H1 (cell line): ENCODE measurements around the gene PAQR7. TPM values are rescaled to one million over a fixed set of nuclear protein-coding genes. Genes with fewer than 3 reads are reported as not detected.

Source experiments
- CTCF ChIA-PET: fragments of 300-600 bp; sonication (Branson Sonifier 250); formaldehyde crosslinking; loops from one replicate; lab custom pipeline; 2021; ENCODE audit not compliant: partially characterized antibody; lab: Charles Lee
- POLR2A ChIA-PET: fragments of 300-600 bp; sonication (Branson Sonifier 250); formaldehyde crosslinking; loops from one replicate; lab custom pipeline; 2021; ENCODE audit warnings: inconsistent platforms; ENCODE audit not compliant: partially characterized antibody; lab: Charles Lee
- DNase-seq, 2 experiments: peaks; one replicate each; pipeline versions ENCODE4 v3.0.0 to v3.0.0-alpha.2; 2010 to 2022; ENCODE audit warnings: low spot score in 2 of 2, low read depth in 1 of 2, mixed read lengths in 1 of 2
- FAIRE-seq: peaks from 2 replicates; lab custom pipeline; 2011; peaks lifted over from hg19 to GRCh38; lab: Jason Lieb, UNC
- H2AFZ ChIP-seq: 2 replicates; pipeline ENCODE4 v1.8.1; 2012; ENCODE audit warnings: low read length, inconsistent platforms
- H2AK5ac ChIP-seq: 2 replicates; pipeline ENCODE4 v1.6.1; 2013; ENCODE audit warnings: low read depth, low read length
- H2BK120ac ChIP-seq: replicated peaks from 2 replicates; pipeline ENCODE3; 2013; ENCODE audit warnings: low read depth, low read length, inconsistent platforms
- H2BK12ac ChIP-seq: 2 replicates; pipeline ENCODE4 v1.6.1; 2013; ENCODE audit warnings: low read depth, low read length
- H2BK15ac ChIP-seq: 2 replicates; pipeline ENCODE4 v1.6.1; 2013; ENCODE audit warnings: low read length
- H2BK20ac ChIP-seq: 2 replicates; pipeline ENCODE4 v1.6.1; 2013; ENCODE audit warnings: low read length
- H2BK5ac ChIP-seq: 2 replicates; pipeline ENCODE4 v1.6.1; 2013; ENCODE audit warnings: low read depth, low read length
- H3K14ac ChIP-seq: 2 replicates; pipeline ENCODE4 v1.6.1; 2013; ENCODE audit warnings: inconsistent platforms; ENCODE audit not compliant: insufficient read length
- H3K18ac ChIP-seq: 2 replicates; pipeline ENCODE4 v1.6.1; 2013; ENCODE audit warnings: low read length; ENCODE audit errors: extremely low read depth
- H3K23ac ChIP-seq: 2 replicates; pipeline ENCODE4 v1.6.1; 2013; ENCODE audit warnings: inconsistent platforms; ENCODE audit not compliant: insufficient read length
- H3K23me2 ChIP-seq: 2 replicates; pipeline ENCODE4 v1.6.1; 2013; ENCODE audit warnings: low read depth, low read length
- H3K27ac ChIP-seq: 2 replicates; pipeline ENCODE4 v1.6.1; 2011; ENCODE audit warnings: low read depth, low read length, inconsistent platforms
- H3K27me3 ChIP-seq, 4 experiments: replicated peaks in 1 of 4; 1 replicate in 1 of 4; 2 replicates in 3 of 4; pipeline versions ENCODE4 v1.6.1 to v1.8.1; 2011 to 2013; ENCODE audit warnings: low read length in 3 of 4, mild to moderate bottlenecking in 3 of 4, inconsistent platforms in 2 of 4, mixed read lengths in 2 of 4, moderate library complexity in 1 of 4; ENCODE audit not compliant: control insufficient read depth in 3 of 4, insufficient read depth in 3 of 4; ENCODE audit errors: extremely low read depth in 1 of 4
- H3K36me3 ChIP-seq, 4 experiments: 2 replicates each; pipeline versions ENCODE4 v1.6.1 to v1.8.1; 2011 to 2013; ENCODE audit warnings: mild to moderate bottlenecking in 4 of 4, low read length in 3 of 4, moderate library complexity in 2 of 4, control low read depth in 1 of 4, inconsistent platforms in 1 of 4; ENCODE audit not compliant: insufficient read depth in 4 of 4, control insufficient read depth in 2 of 4
- H3K4ac ChIP-seq: replicated peaks from 2 replicates; pipeline ENCODE3; 2013; ENCODE audit warnings: low read length, low read depth, mixed read lengths, inconsistent platforms; ENCODE audit not compliant: insufficient read length
- H3K4me1 ChIP-seq, 4 experiments: replicated peaks in 1 of 4; 1 replicate in 1 of 4; 2 replicates in 3 of 4; pipeline versions ENCODE4 v1.6.1 to v1.8.1; 2011 to 2013; ENCODE audit warnings: low read length in 3 of 4, inconsistent platforms in 2 of 4, mixed read lengths in 1 of 4; ENCODE audit not compliant: insufficient read depth in 4 of 4, control insufficient read depth in 3 of 4
- H3K4me2 ChIP-seq, 2 experiments: 2 replicates each; pipeline versions ENCODE4 v1.6.1 to v1.8.1; 2011 to 2013; ENCODE audit warnings: low read depth in 2 of 2, low read length in 2 of 2, control low read depth in 1 of 2, inconsistent platforms in 1 of 2, mild to moderate bottlenecking in 1 of 2; ENCODE audit not compliant: insufficient read depth in 1 of 2
- H3K4me3 ChIP-seq, 4 experiments: fragments of 200-600, 300-600 bp in 1 of 4; sonication (generic), shearing (Covaris generic), sonication (Bioruptor Twin) in 1 of 4; 2 replicates each; pipeline versions ENCODE4 v1.5.1 to v1.8.1; 2011 to 2016; ENCODE audit warnings: low read length in 4 of 4, low read depth in 3 of 4, control low read depth in 2 of 4, inconsistent platforms in 2 of 4, mild to moderate bottlenecking in 2 of 4, mixed read lengths in 1 of 4, moderate library complexity in 1 of 4; ENCODE audit not compliant: insufficient read depth in 2 of 4; ENCODE audit errors: extremely low read depth in 1 of 4
- H3K56ac ChIP-seq: replicated peaks from 2 replicates; pipeline ENCODE3; 2013; ENCODE audit warnings: low read depth, mild to moderate bottlenecking, mixed read lengths, low read length, inconsistent platforms; ENCODE audit not compliant: insufficient read length
- H3K79me1 ChIP-seq: 2 replicates; pipeline ENCODE4 v1.6.1; 2013; ENCODE audit warnings: low read depth, low read length, control low read depth
- H3K79me2 ChIP-seq, 2 experiments: 2 replicates each; pipeline versions ENCODE4 v1.6.1 to v1.8.1; 2012 to 2013; ENCODE audit warnings: low read length in 2 of 2, mild to moderate bottlenecking in 2 of 2, inconsistent platforms in 1 of 2; ENCODE audit not compliant: insufficient read depth in 2 of 2, control insufficient read depth in 1 of 2
- H3K9ac ChIP-seq, 4 experiments: replicated peaks in 1 of 4; 1 replicate in 1 of 4; 2 replicates in 3 of 4; pipeline versions ENCODE4 v1.6.1 to v1.8.1; 2011 to 2013; ENCODE audit warnings: low read depth in 3 of 4, low read length in 3 of 4, control low read depth in 2 of 4, mild to moderate bottlenecking in 2 of 4, moderate library complexity in 2 of 4, inconsistent platforms in 1 of 4; ENCODE audit errors: extremely low read depth in 1 of 4
- H3K9me3 ChIP-seq, 2 experiments: 2 replicates each; pipeline versions ENCODE4 v1.6.1 to v1.8.1; 2012 to 2013; ENCODE audit warnings: mild to moderate bottlenecking in 2 of 2, moderate library complexity in 2 of 2, control low read depth in 1 of 2, inconsistent platforms in 1 of 2, low read depth in 1 of 2, low read length in 1 of 2, mixed read lengths in 1 of 2; ENCODE audit not compliant: insufficient read depth in 2 of 2
- H4K20me1 ChIP-seq, 2 experiments: replicated peaks in 1 of 2; 2 replicates each; pipeline versions ENCODE3 to v1.8.1; 2011 to 2013; ENCODE audit warnings: inconsistent platforms in 2 of 2, low read length in 2 of 2, mild to moderate bottlenecking in 1 of 2; ENCODE audit not compliant: insufficient read depth in 2 of 2, control insufficient read depth in 1 of 2
- H4K5ac ChIP-seq: 2 replicates; pipeline ENCODE4 v1.6.1; 2013; ENCODE audit warnings: low read length, low read depth, mixed read lengths, inconsistent platforms; ENCODE audit not compliant: insufficient read length
- H4K8ac ChIP-seq: 2 replicates; pipeline ENCODE4 v1.8.0; 2013; ENCODE audit warnings: mild to moderate bottlenecking, moderate library complexity, low read length, inconsistent platforms; ENCODE audit not compliant: insufficient read depth; ENCODE audit errors: extremely low read depth
- H4K91ac ChIP-seq: replicated peaks from 2 replicates; pipeline ENCODE3; 2013; ENCODE audit warnings: low read length, mixed read lengths, inconsistent platforms; ENCODE audit not compliant: insufficient read length
- WGBS, 2 experiments: shearing (Covaris generic) in 1 of 2; methylation state at CpG; one replicate each; pipeline versions ENCODE4 v1.1.6 to v1.1.7; 2013 to 2015; ENCODE audit warnings: low lambda C conversion rate in 2 of 2, mixed read lengths in 2 of 2, inconsistent platforms in 1 of 2, low coverage in 1 of 2, missing lambda C conversion rate in 1 of 2; ENCODE audit not compliant: insufficient replicate concordance in 2 of 2, insufficient coverage in 1 of 2, insufficient read length in 1 of 2; ENCODE audit errors: extremely low coverage in 1 of 2, missing lambda C conversion rate in 1 of 2; 5-methylcytosine and 5-hydroxymethylcytosine counted together
- polyA plus RNA-seq, 7 experiments: library from polyadenylated mRNA; depleted of rRNA in 3 of 7; stranded (reverse) in 5 of 7; unstranded in 2 of 7; fragments of >200 nt in 5 of 7; fragments of 200-250 nt in 2 of 7; gene quantifications; 1 replicate in 5 of 7; 2 replicates in 1 of 7; 4 replicates in 1 of 7; pipeline versions ENCODE4 v1.2.1 to v1.2.3, GENCODE V29; 2011 to 2013; ENCODE audit warnings: missing spikeins in 2 of 7, mixed read lengths in 2 of 7
- total RNA-seq: library from RNA; stranded (reverse); fragmentation: NEBNext Ultra II Directional; extraction: Animal tissue kit (Norgen Biotek cat#: 25700); gene quantifications from 2 replicates; pipeline ENCODE4 v1.2.1, GENCODE V29; 2021

Gene PAQR7
- total and polyA plus RNA-seq, 2 of the 8 experiments (the other 6 are each of a cell fraction or from before 2014, with no cell fraction given), result 7.3 to 7.4 TPM

DNA sequence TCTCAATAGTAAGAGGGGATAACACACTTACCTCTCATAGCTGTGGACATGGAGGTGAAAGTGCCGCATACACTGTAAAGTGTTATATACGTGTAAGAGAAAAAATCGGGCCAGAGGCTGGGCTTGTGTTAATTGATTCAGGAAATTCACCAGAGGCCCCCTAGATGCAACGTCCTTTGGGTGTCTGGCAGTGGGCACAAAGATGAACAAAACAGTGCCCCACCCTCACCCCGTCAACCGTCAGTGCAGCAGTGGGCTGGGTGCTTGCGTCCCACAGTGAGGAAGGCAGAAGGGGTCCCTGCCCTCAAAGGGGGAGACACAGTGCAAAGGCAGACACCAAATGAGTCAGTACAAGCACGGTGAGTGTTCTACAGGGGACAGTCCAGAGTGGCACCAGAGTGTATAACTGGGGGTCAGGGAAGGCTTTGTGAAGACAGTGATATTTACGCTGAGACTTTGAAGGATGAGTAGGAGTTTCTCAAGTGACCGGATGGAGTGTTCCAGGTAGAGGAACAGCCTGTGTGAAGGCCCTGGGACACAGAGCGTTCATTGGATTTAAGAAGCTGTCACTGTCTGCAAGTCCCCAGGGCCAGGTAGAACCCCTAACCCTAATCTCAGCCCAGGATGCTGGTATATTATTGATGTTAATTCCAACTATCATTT is 62.3 kb downstream of the PAQR7 start:
- Histone ChIP-seq H3K14ac (no peak overlapping the region), H4K5ac (no peak overlapping the region), H3K18ac (no peak overlapping the region), H2BK5ac (no peak overlapping the region), H2BK20ac (no peak overlapping the region), H4K91ac (no peak overlapping the region), H2AK5ac (0 out of 2 replicates have a peak overlapping the region, but pooled peaks have one; percentile 1), H4K20me1 (peaks cover 2 to 8% of the 10 kb centered on the region in 2 experiments), H4K8ac (no peak overlapping the region), H3K79me1 (no peaks in the 10 kb centered on the region), H3K9ac (no peak overlapping the region), H2BK12ac (no peak overlapping the region), H3K4me3 (no peak overlapping the region), H2BK120ac (no peak overlapping the region), H3K36me3 (peaks cover 0 to 18% (median 3%) of the 10 kb centered on the region in 4 experiments; a peak in 4 of 8 replicates), H2BK15ac (no peak overlapping the region), H3K23ac (no peak overlapping the region), H3K56ac (no peak overlapping the region), H3K79me2 (no peaks in the 10 kb centered on the region), H3K4ac (no peak overlapping the region), H3K4me2 (no peak overlapping the region), H3K23me2 (no peaks in the 10 kb centered on the region), H3K9me3 (no peaks in the 10 kb centered on the region), H2AFZ (no peak overlapping the region), H3K4me1 (peaks cover 2 to 8% (median 4%) of the 10 kb centered on the region in 4 experiments; a peak in 5 of 7 replicates), H3K27ac (no peak overlapping the region), H3K27me3 (no peaks in the 10 kb centered on the region)
- WGBS, 2 experiments, result 76% methylated on average over 11 of the region's 11 CpGs; no CpG with 5 or more reads in 1 of the 2 experiments
- no peak for DNase-seq
- CTCF ChIA-PET, result interaction anchor here (0.9 to 8.2 kb wide), 7 partner anchors 8 to 259 kb away, joined by 3 to 83 read pairs (median 4); partner anchors contain the start of gene SELENON
- no peak for FAIRE-seq
- POLR2A ChIA-PET, result interaction anchor here (0.9 to 1.8 kb wide), 3 partner anchors 11 to 266 kb away, joined by 3 to 6 read pairs (median 3); no protein-coding TSS in a partner anchor
